ENCODE results near the gene P2RY11.
A peak's percentile ranks its signal among the peaks of the same experiment; 100 is the strongest.

The P2RY11 gene

DNA sequence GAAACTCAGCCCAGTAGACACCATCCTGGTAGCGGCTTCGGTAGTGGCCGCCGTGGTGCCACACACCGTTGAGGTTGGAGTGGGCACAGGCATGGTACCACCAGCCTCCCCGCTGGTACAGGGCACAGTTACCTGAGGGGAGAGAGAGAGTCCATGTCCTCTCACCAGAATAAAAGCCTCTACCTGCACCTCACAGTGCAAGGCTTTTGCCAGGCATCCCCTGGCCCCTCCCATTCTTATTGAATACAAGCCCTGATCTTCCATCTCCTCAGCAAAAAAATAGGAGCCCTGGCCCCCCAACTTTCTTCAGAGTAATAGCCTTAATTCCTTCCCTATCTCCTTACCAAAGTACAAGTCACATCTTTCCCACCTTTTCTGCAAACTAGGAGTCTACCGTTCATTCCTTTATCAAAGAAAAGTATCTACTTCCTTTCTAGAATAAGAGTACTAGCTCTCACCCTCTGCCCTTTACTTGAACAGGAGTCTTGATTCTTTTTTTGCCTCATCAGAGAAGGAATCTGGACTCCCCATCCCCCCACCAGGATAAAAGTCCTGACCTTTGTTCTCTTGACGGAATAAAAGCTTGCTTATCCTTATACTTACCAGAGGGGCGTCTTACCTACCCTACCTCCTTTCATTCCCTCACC, 18.7 kb upstream of the P2RY11 start:
- DNase-seq (ENCODE audit: insufficient read length, low spot score) (no peak), FAIRE-seq (no peak)

DNA sequence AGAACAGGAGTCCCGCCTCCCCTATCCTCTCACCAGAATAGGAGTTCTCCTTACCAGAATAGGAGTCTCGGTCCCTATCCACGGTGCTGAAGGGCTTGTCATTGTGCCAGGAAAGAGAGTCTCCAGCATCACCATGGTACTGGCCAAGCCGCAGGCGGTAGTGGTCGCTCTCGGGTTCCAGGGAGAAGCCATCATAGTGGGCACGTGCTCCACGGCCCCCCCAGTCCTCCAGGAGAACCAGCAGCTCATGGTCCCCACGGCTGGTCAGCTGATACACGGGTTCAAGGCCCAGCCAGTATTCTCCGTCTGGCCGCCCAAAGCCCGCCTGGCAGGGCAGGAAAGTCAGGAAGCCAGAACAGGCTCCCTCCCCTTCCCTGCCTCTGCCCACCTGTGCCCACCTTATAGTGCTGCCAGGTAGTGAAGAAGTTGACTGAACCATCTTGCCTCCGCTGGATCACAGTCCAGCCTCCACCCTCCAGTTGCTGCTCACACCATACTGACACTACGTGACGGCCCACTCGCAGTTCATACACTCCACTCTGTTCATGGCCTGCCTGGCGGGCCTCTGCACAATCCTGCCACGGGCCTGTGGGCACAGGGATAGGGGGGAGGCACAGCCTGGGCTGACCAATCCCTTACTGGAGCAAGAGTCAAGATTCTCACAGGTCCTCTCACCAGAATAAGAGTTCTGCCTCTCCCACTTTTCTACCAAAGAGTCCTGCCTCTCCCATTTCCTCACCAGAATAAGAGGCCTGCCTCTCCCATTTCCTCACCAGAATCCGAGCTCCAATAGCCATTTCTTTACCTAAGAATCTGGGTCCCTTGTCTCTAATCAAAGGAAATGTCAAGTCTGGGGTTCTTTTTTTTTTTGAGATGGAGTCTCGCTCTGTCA, 18.0 kb upstream of the P2RY11 start:
- DNase-seq (ENCODE audit: insufficient read length, low spot score) (no peak), FAIRE-seq (no peak)

DNA sequence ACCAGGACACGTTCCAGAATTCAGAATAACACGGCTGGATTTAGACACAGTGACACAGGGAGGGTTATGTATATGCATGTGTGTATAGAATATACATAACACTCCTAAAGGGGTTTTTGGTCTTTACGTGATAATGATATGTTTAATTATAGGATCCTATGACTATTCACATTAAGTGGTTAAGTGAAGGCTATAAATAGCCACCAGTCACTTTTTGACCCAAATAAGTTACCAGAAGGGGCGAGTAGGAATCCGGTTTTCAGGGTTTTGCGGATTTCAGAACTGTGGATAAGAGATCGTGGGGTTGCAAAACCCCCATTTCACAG, 15.9 kb upstream of the P2RY11 start:
- no peak for FAIRE-seq
- no peak for DNase-seq (ENCODE audit: insufficient read length, low spot score)

DNA sequence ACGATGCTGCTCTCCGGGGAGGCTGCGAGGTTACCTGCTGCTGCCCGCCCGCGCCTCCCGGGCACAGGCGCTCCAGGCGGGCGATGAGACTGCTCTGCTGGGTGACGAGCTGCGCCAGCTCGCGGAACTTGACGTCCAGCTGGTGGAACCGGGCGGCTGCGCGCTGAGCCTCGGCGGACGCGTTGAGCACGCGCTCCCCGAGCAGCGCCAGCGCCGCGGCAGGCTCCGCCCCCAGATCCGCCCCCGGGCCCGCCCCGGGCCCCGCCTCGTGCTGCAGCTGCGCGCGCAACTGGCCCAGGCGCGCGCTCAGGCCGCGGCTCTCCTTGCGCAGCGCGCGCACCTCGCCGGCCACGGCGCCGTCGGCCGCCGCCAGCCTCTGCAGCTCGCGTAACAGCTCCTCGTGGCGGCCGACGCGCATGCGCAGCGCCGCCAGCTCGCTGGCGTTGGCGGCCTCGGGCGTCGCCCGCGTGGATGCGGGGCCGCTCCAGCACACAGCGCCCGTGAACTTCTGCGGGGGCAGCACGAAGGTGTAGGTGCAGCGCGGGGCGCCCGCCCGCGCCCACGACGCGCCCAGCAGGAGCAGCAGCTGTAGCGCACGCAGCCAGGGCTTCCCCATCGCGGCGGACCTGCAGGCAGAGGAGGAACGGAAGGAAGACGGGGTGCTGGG, 15.4 kb upstream of the P2RY11 start:
- DNase-seq (ENCODE audit: insufficient read length, low spot score) (peak; percentile 94), FAIRE-seq (peak; percentile 87)

DNA sequence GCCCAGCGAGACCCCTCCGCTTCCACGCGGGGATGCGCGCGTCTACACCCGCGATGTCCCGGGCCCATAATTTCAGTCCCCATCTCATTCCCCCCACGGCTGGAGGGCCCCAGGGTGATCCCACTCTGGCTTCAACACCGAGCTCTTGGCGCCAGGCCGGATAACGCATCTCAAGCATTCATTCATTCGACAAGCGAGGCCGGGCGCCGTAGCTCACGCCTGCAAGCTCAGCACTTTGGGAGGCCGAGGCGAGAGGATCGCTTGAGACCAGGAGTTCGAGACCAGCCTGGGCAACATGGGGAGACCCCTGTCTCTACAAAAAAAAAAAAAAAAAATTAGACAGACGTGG, 14.9 kb upstream of the P2RY11 start:
- DNase-seq (ENCODE audit: insufficient read length, low spot score) (no peak), FAIRE-seq (no peak)

DNA sequence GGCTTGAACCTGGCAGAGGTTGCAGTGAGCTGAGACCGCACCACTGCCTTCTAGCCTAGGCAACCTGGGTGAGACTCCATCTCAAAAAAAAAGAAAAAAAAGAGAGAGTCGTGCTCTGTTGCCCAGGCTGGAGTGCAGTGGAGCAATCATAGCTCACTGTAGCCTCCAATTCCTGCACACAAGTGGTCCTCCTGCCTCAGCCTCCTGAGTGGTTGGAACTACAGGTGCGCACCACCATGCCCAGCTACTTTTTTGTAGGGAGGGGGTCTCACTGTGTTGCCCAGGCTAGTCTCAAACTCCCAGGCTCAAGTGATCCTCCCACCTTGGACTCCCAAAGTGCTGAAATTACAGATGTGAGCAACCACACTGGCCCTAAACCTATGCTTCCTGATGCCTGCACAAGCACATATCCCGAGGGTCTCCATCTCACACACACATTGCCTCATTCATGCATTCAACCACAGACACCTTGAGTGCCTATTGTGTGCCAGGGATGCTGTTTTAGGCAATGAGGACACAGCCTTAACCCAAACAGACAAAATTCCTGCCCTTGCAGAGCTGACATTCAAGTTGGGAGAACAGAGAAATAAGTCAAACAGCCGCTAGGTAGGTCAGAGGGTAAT, 11.2 kb upstream of the P2RY11 start:
- DNase-seq (ENCODE audit: insufficient read length, low spot score) (no peak), FAIRE-seq (peak; percentile 70)

DNA sequence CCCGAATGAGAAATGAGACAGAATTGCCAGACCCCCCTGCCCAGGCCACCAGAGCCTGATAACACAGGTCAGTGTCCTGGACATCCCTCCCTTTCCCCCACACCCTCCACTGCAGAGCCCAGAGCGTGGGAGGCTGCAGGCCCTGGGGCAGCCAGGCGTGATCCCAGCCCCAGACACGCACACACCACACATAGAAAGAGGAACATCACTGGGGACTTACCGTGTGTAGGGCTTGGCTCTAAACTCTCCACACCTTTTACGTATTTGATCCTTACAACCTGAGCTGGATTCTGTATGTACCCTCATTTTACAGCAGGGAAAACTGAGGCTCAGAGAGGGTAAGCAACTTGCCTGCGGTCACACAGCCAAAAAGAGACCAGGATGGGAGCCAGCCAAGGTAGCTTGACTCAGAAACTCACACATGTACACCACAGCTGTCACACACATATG, 8.7 kb upstream of the P2RY11 start:
- no peak for DNase-seq (ENCODE audit: insufficient read length, low spot score)
- peak; percentile 95 for FAIRE-seq

DNA sequence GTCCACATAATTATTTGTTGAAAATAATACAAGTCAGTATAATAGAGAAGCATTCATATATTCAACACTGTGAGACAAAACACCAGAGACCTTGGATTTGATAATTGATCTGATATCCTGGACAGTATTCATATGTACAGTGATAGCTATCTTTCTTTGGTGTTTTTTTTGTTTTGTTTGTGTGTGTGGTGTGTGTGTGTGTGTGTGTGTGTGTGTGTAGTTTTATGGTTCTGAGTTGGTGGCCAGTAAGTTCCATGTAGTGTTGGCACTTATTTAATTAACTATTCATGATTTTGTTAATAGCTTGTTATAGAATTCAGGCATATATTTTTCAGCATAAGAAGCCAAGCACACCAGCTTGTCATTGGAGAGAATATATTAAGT, 7.4 kb upstream of the P2RY11 start:
- no peak for DNase-seq (ENCODE audit: insufficient read length, low spot score)
- no peak for FAIRE-seq

DNA sequence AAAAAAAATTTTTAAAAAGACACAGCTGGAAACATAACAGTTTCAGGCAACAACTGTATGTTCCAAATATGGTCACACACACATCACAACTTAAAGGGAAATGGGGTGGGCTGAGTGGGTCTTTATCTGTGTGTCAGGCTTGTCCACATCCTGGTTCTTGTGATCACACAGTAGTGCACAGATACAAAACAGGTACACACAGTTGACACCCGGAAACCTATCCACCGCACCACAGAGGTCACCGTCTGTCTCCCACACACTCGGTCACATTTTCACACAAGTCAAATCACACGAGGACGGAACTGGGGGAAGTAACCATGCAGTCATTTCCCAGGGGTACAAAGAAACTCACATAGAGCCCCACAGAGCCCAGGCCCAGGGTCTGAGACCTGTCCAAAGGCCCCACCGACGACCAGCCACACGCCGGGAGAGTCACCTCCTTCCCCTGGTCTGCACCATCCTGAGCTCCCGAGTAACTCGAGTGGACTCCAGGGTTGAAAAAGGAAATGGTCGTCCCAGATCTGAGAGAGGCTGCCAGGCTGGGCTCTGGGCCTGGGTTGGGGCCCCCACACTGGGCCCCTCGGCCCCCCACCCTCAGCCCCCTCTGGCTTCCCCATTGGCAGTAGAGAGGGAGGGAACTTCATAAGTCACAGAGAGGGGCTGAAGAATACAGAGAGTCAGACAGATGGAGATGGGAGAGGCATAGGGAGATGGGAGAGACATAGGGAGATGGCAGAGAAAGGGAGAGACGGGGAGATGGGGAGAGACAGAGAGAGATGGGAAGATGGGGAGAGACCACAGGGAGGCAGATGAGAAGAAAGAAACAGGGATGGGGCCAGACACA, 6.6 kb upstream of the P2RY11 start:
- FAIRE-seq, result no peak
- DNase-seq (ENCODE audit: insufficient read length, low spot score), result no peak

DNA sequence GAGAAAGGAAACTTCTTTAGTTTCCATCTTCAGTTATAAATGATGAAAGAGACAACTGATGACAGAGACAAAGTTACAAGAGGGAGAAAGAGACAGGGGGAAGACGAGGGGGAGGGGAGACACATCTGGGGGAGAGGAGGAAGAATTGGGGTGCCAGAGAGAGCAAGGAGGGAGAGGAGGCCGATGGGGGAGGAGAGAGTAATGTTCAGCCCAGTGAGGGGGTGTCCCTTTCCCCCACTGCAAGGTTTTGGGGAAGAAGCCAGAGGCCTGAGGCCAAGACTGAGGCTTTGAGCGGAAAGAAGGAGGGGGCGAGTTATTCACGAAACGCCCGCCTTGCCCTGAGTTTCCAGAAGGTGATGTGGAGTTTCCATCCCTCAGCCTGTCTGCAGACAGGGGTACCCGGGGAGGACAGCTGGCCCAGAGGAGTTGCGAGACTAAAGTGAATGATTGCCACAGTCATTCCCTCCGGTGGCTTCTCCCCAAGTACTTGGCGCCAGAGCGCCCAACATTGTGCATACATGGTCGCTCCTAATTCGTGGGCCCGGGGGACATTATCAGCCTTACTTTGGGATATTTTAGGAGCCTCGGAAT, 5.9 kb upstream of the P2RY11 start:
- FAIRE-seq (no peak), DNase-seq (ENCODE audit: insufficient read length, low spot score) (no peak)

DNA sequence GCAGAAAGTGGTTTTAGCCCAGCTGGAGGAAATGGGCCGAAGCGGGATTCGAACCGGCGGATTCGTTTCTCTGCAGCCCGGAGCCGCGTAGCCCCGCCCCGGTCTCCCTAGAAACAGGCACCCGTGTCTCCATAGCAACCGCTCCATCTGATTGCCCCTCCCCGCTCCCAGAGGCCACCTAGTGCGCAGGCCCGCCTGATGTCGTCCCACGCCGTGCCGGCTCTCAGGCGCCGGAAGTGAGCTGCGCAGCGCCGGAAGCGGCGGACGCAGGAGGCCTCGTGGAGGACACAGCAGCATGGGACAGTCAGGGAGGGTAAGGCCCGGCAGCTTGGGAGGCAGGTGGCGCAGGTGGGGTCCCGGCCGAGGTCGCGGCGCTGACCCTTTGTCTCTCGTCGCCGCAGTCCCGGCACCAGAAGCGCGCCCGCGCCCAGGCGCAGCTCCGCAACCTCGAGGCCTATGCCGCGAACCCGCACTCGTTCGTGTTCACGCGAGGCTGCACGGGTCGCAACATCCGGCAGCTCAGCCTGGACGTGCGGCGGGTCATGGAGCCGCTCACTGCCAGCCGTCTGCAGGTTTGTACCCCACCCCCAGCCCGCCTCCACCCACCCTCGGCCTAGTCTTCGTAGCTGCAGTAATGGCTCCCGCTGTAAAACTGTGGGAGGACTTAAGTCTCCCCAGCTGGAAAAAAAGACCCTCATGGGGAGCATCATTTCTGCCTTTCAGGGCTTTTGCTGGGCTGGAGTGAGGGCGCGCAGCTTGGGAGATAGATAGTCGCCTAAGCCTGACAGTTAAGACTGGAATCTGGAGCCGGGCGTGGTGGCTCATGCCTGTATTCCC, 5.2 kb upstream of the P2RY11 start, which contains the start of gene PPAN:
TSS of gene PPAN (plus strand) at position 263 of the 837 bp plus-strand sequence. CDS start at position 296, 33 bp downstream.
- FAIRE-seq (peak; percentile 98), DNase-seq (ENCODE audit: insufficient read length, low spot score) (peak; percentile 96)

DNA sequence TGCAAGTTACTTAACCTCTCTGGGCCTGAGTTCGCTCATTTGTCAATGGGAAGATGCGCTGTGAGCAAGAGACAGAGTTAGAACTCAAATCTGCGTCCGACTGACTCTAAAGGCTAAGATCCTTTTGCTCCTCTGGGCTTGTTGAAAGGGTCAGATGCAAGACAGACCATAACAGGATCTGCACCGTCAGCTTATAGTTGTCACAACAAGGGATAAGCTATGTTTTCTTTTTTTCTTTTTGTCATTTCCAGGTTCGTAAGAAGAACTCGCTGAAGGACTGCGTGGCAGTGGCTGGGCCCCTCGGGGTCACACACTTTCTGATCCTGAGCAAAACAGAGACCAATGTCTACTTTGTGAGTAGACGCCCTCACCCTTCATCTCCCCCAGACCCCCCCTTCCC, 4.2 kb upstream of the P2RY11 start:
- FAIRE-seq, result no peak
- no peak for DNase-seq (ENCODE audit: insufficient read length, low spot score)

DNA sequence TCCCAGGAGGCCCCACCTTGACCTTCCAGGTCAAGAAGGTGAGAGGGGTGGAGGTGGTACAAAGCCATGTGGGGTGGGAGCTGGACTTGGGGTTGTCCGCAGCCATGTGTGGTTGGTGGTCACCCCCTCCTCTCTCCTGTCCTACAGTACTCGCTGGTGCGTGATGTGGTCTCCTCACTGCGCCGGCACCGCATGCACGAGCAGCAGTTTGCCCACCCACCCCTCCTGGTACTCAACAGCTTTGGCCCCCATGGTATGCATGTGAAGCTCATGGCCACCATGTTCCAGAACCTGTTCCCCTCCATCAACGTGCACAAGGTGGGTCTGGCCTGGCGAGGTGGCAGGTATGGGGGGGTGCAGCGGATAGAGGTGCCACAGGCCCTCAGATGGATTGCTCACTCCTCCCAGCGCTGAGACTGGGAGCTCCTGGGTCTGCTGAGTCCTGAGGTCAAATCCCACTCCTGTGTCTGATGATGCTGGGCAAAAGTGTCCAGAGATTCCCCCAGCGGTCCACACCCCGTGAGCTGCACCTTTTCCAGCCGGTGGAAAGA, 3.6 kb upstream of the P2RY11 start:
- FAIRE-seq (no peak), DNase-seq (ENCODE audit: insufficient read length, low spot score) (no peak)

DNA sequence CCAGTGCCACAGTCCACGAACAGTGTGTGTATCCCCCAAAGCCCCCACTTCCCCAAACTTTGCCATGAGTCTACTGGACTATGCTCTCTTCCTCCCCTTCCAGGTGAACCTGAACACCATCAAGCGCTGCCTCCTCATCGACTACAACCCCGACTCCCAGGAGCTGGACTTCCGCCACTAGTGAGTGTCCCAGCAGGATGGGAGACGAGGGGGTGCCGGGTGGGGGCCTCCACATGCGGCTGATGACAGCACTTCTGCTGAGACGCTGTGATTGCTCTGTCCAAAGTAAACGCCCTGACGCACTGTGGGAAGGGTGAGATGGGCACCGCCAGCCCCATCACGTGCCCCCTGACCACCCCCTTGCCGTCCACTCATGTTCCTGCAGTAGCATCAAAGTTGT, 2.0 kb upstream of the P2RY11 start:
- DNase-seq (ENCODE audit: insufficient read length, low spot score), result no peak
- no peak for FAIRE-seq

DNA sequence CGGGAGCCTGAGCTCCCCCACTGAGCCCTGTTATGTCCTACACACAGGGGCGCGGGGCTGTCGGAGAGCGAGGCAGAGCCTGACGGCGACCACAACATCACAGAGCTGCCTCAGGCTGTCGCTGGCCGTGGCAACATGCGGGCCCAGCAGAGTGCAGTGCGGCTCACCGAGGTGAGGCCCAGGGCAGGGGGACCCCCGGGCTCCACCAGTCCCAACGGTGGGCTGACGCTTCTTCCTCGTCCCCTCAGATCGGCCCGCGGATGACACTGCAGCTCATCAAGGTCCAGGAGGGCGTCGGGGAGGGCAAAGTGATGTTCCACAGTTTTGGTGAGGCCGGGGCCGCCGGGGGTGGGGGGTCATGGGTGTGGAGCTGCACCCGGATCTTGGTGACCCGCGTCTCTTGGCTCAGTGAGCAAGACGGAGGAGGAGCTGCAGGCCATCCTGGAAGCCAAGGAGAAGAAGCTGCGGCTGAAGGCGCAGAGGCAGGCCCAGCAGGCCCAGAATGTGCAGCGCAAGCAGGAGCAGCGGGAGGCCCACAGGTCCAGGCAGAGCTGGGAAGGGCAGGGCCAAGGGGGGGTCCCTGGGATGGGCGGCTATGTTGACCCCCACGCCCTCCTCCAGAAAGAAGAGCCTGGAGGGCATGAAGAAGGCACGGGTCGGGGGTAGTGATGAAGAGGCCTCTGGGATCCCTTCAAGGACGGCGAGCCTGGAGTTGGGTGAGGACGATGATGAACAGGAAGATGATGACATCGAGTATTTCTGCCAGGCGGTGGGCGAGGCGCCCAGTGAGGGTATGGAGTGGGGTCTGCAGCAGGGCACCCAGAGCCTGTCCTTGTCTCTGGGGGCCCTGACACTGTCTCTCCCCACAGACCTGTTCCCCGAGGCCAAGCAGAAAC, 1.2 kb upstream of the P2RY11 start:
- DNase-seq (ENCODE audit: insufficient read length, low spot score) (no peak), FAIRE-seq (no peak)

DNA sequence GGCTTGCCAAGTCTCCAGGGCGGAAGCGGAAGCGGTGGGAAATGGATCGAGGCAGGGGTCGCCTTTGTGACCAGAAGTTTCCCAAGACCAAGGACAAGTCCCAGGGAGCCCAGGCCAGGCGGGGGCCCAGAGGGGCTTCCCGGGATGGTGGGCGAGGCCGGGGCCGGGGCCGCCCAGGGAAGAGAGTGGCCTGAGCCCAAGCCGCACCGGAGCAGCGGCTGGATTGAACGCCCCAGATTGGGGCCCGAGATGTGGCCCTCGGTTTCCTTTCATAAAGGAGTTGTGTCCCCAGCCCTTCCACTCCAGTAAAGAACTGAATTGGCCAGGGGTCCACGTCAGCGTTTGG, 548 bp upstream of the P2RY11 start:
- FAIRE-seq, result no peak
- DNase-seq (ENCODE audit: insufficient read length, low spot score), result no peak

DNA sequence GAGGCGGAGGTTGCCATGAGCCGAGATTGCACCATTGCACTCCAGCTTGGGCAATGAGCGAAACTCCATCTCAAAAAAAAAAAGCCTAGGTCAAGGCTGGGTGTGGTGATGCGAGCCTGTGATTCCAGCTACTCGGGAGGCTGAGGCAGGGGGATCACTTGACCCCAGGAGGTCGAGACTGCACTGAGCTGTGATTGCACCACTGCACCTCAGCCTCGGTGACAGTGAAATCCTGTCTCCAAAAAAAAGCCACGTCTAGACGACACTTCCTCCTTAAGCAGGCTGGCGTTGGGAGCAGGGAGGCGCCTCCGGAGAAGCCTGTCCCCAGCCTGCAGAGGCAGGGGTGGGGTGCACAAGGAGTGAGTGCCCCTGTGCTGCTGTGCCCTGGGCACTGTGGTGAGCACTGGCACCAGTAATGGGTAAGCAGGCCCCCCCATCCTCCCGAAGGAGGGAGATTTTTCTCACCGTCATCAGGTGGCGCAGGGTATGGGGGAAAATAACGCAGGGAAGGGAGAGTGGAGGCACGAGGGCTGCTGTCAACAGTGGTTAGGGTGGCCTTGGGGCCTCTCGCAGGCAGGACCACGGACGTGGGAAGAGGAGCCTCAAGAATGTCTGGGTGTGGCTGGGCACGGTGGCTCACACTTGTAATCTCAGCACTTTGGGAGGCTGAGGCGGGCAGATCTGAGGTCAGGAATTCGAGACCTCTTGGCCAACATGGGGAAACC, 706 bp downstream of the P2RY11 start:
- FAIRE-seq (peak; percentile 72), DNase-seq (ENCODE audit: insufficient read length, low spot score) (no peak)
